DOHH2 (cell line): ENCODE results near the gene OR8G5.

Experiments used
- EZH2phosphoT487 ChIP-seq: fragments of 200-600 bp; sonication (generic); IDR thresholded peaks from 2 replicates; pipeline ENCODE4 v1.6.1; 2017; ENCODE audit warnings: borderline replicate concordance, mild to moderate bottlenecking, antibody characterized with exemption, low read length, moderate library complexity, mixed read lengths
- TF ChIP-seq, protein P1 (sequence below): fragments of 200-600 bp; sonication (generic); IDR thresholded peaks from one replicate; pipeline ENCODE4 v1.5.1; 2014; ENCODE audit warnings: antibody characterized with exemption, mild to moderate bottlenecking, low read depth, low read length; ENCODE audit not compliant: poor library complexity, severe bottlenecking

DNA sequence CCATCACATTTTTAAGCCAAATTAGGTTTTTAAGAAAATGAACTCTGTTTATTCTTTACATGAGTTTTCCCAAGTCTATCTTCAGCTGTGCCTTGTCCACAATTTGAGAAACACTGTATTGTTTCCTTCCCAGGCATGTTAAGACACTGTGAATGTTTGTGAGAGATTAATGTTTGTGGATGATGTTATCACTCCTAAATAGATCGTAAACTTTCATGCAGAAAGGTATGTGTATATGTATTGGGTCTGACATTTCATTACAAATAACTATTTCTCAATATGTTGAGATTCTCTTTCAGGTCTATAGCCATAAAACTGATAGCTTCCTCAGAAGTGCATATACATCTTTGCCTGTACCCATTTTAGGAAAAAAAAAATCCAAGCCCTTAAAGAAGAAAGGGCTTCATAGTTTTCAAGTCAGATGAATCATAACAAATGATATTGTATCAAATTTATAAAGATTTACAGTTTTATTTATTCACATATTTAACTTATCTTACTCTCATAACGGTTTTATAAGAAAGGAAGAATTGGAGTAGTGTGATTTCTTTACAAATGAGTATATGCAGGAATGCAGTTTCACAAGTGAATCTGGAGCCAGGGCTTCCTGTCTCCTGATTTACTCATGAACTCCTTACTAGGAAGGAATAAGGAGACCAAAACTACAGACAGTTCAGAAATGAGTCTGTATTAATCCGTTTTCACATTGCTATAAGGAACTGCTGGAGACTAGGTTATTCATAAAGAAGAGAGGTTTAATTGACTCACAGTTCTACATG, 46.4 kb downstream of the OR8G5 start:
- TF ChIP-seq, protein P1, sequence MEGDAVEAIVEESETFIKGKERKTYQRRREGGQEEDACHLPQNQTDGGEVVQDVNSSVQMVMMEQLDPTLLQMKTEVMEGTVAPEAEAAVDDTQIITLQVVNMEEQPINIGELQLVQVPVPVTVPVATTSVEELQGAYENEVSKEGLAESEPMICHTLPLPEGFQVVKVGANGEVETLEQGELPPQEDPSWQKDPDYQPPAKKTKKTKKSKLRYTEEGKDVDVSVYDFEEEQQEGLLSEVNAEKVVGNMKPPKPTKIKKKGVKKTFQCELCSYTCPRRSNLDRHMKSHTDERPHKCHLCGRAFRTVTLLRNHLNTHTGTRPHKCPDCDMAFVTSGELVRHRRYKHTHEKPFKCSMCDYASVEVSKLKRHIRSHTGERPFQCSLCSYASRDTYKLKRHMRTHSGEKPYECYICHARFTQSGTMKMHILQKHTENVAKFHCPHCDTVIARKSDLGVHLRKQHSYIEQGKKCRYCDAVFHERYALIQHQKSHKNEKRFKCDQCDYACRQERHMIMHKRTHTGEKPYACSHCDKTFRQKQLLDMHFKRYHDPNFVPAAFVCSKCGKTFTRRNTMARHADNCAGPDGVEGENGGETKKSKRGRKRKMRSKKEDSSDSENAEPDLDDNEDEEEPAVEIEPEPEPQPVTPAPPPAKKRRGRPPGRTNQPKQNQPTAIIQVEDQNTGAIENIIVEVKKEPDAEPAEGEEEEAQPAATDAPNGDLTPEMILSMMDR: no peak
- no peak for TF ChIP-seq EZH2phosphoT487
